Placental epithelial cell (primary cell): ENCODE measurements around the gene OLFM2. TPM values are rescaled to one million over a fixed set of nuclear protein-coding genes. Genes with fewer than 3 reads are reported as not detected.

Experiments used
- small RNA-seq: library from RNA; depleted of rRNA; stranded (forward); fragments of <200 nt; gene quantifications from one replicate; pipeline ENCODE3, GENCODE V24; 2012
- total RNA-seq: library from RNA; depleted of rRNA; stranded (reverse); fragments of >200 nt; gene quantifications from 2 replicates; pipeline ENCODE4 v1.2.3, GENCODE V29; 2012

OLFM2 gene
- total RNA-seq = not detected in 2 replicates

GRCh38 chr19:9936326-9937000 lies at the start of gene OLFM2:
Gene OLFM2 (minus strand): TSS chr19:9936515. CDS start chr19:9936366, 149 bp downstream.

GRCh38 chr19:9834726-9835506 lies 101.4 kb downstream of the OLFM2 start, which contains the start of gene PIN1:
Gene PIN1 (plus strand): TSS chr19:9835318. CDS start chr19:9835345, 27 bp downstream.

GRCh38 chr19:9827289-9828238 lies 108.8 kb downstream of the OLFM2 start, which contains the start of gene UBL5:
Gene UBL5 (plus strand): TSS chr19:9827918. CDS start chr19:9828338, 420 bp downstream.

GRCh38 chr19:9818734-9819595 lies 117.3 kb downstream of the OLFM2 start, which contains the start of gene FBXL12:
Gene FBXL12 (minus strand): TSS chr19:9819079. CDS start chr19:9818813, 266 bp downstream.

Small RNAs within 50 kb of the gene (small RNA-seq; reads per million reads assigned to genes)
- 0.83 reads per million, percentile 49 among the genes with 10 or more reads in this experiment for gene RF00156

Other genes with a start within 250 kb of the OLFM2 start
- 10.6 and 18.5 TPM in 2 replicates for gene ZNF846, start 167.8 kb downstream of the OLFM2 start, total RNA-seq
- 33.9 and 37.7 TPM in 2 replicates for gene FBXL12, start 117.4 kb downstream of the OLFM2 start, total RNA-seq
- gene UBL5, start 108.6 kb downstream of the OLFM2 start, total RNA-seq = 197 and 263 TPM in 2 replicates
- 37.7 and 76.9 TPM in 2 replicates for gene PIN1, start 101.2 kb downstream of the OLFM2 start, total RNA-seq
- 0.11 TPM in 1 of 2 replicates, not detected in the other for gene COL5A3, start 74.0 kb upstream of the OLFM2 start, total RNA-seq
- gene RDH8, start 77.0 kb upstream of the OLFM2 start, total RNA-seq = not detected in 2 replicates
- 11.2 and 19.6 TPM in 2 replicates for gene SHFL, start 149.8 kb upstream of the OLFM2 start, total RNA-seq
- gene ANGPTL6, start 166.2 kb upstream of the OLFM2 start, total RNA-seq = 0.11 TPM in 1 of 2 replicates, not detected in the other
- 20.4 and 31.2 TPM in 2 replicates for gene PPAN, start 169.8 kb upstream of the OLFM2 start, total RNA-seq
- 3.4 and 4.3 TPM in 2 replicates for gene P2RY11, start 175.2 kb upstream of the OLFM2 start, total RNA-seq
- 250 and 265 TPM in 2 replicates for gene EIF3G, start 183.4 kb upstream of the OLFM2 start, total RNA-seq